H1 (cell line): ENCODE data around the gene LUC7L3. TPM values are rescaled to one million over a fixed set of nuclear protein-coding genes. Genes with fewer than 3 reads are reported as not detected.

ENCODE experiments used
- ATF3 ChIP-seq: IDR thresholded peaks from 2 replicates; pipeline ENCODE4 v1.6.1; 2011; ENCODE audit warnings: low read depth, mild to moderate bottlenecking, low read length; ENCODE audit not compliant: insufficient read depth
- CTCF ChIP-seq, 3 experiments: IDR thresholded peaks; 1 replicate in 2 of 3; 2 replicates in 1 of 3; pipeline versions ENCODE4 v1.5.1 to v1.6.1; 2011; ENCODE audit warnings: low read length in 3 of 3, mild to moderate bottlenecking in 3 of 3, inconsistent platforms in 2 of 3, low read depth in 1 of 3, moderate library complexity in 1 of 3; ENCODE audit not compliant: insufficient read depth in 1 of 3; ENCODE audit errors: control extremely low read depth in 1 of 3
- SAP30 ChIP-seq: fragments of 300-600 bp; sonication (generic); IDR thresholded peaks from 2 replicates; pipeline ENCODE4 v1.7.1; 2012; ENCODE audit warnings: low read length, moderate library complexity, mild to moderate bottlenecking, inconsistent platforms; ENCODE audit not compliant: insufficient read depth, insufficient replicate concordance
- SP4 ChIP-seq: IDR thresholded peaks from 2 replicates; pipeline ENCODE4 v1.6.1; 2012; ENCODE audit warnings: low read length, inconsistent platforms
- YY1 ChIP-seq: IDR thresholded peaks from 2 replicates; pipeline ENCODE4 v1.6.1; 2011; ENCODE audit warnings: low read depth, mild to moderate bottlenecking, low read length
- polyA plus RNA-seq, 7 experiments: library from polyadenylated mRNA; depleted of rRNA in 3 of 7; stranded (reverse) in 5 of 7; unstranded in 2 of 7; fragments of >200 nt in 5 of 7; fragments of 200-250 nt in 2 of 7; gene quantifications; 1 replicate in 5 of 7; 2 replicates in 1 of 7; 4 replicates in 1 of 7; pipeline versions ENCODE4 v1.2.1 to v1.2.3, GENCODE V29; 2011 to 2013; ENCODE audit warnings: missing spikeins in 2 of 7, mixed read lengths in 2 of 7
- total RNA-seq: library from RNA; stranded (reverse); fragmentation: NEBNext Ultra II Directional; extraction: Animal tissue kit (Norgen Biotek cat#: 25700); gene quantifications from 2 replicates; pipeline ENCODE4 v1.2.1, GENCODE V29; 2021
- TF ChIP-seq, protein P1 (sequence below): IDR thresholded peaks from 2 replicates; pipeline ENCODE4 v1.6.1; 2012; ENCODE audit warnings: low read length, inconsistent platforms

The LUC7L3 gene
- total and polyA plus RNA-seq, 2 of the 8 experiments (the other 6 are each of a cell fraction or from before 2014, with no cell fraction given) = 102 to 126 TPM

DNA sequence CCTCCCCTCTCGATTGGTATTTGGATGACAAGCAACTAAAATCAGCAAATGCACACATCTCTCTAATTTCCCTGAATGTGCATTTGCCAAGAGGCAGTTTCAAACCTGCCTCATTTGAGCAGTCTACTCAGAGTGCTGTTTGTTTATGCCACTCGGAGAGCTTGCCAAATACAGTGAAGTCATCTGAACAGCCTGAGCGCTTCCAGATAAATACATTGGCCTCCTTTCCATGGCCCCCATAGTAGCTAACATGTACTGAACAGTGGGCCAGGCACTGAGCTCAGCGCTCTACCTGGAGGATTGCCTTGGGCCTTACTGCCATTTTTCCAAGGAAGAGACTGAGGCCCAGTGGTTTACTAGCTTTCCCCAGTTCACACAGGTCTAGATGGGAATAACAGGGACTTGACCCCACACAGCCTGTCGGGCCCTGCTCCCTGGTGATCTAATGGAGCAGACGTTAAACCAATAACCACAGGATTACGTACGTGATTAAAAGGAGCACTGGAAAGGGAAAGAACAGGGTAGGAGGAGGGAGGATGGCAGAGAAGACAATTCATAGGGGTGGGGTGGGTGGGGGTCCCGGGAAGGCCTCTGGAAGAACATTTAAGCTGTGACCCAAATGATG is 66.7 kb downstream of the LUC7L3 start (continued):
- no peak for TF ChIP-seq ATF3
- no peak for TF ChIP-seq CTCF (IDR thresholded peaks at IDR 0.05; ENCODE audit: control extremely low read depth in 1 of 3, insufficient read depth in 1 of 3, low read depth in 1 of 3, low read length in 3 of 3)
- TF ChIP-seq YY1 = no peak
- TF ChIP-seq, protein P1, sequence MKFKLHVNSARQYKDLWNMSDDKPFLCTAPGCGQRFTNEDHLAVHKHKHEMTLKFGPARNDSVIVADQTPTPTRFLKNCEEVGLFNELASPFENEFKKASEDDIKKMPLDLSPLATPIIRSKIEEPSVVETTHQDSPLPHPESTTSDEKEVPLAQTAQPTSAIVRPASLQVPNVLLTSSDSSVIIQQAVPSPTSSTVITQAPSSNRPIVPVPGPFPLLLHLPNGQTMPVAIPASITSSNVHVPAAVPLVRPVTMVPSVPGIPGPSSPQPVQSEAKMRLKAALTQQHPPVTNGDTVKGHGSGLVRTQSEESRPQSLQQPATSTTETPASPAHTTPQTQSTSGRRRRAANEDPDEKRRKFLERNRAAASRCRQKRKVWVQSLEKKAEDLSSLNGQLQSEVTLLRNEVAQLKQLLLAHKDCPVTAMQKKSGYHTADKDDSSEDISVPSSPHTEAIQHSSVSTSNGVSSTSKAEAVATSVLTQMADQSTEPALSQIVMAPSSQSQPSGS = no peak
- TF ChIP-seq SP4 = no peak
- no peak for TF ChIP-seq SAP30
